Lower leg skin (tissue), 3 donors: ENCODE results near the gene GOLGA6D.
"Not testable (repeated sequence)": the region's sequence is repeated elsewhere in the genome, so short reads cannot be mapped to it uniquely, and the experiment has no call there.

ENCODE experiments used
- CTCF ChIP-seq, 3 donors: fragments of 450-650 bp; IDR thresholded peaks; one replicate each; pipeline ENCODE4 v1.5.1; 2016; ENCODE audit warnings: antibody characterized with exemption in 3 of 3, mild to moderate bottlenecking in 3 of 3, moderate library complexity in 2 of 3
- POLR2A ChIP-seq, 2 donors: fragments of 450-650 bp; IDR thresholded peaks; one replicate each; pipeline ENCODE4 v1.6.1; 2016 to 2017; ENCODE audit warnings: antibody characterized with exemption in 2 of 2, mild to moderate bottlenecking in 1 of 2, moderate library complexity in 1 of 2

GRCh38 chr15:75251343-75251742 is 31.3 kb upstream of the GOLGA6D start:
- TF ChIP-seq CTCF, POLR2A (IDR thresholded peaks at IDR 0.05): not testable (repeated sequence)
